ENCODE results near the gene GOLGA8A.
"Not testable (repeated sequence)": the region's sequence is repeated elsewhere in the genome, so short reads cannot be mapped to it uniquely, and the experiment has no call there.

The GOLGA8A gene

GRCh38 chr15:34436126-34436955 is 1.3 kb downstream of the GOLGA8A start:
- H3K27me3 ChIP-seq (ENCODE audit: insufficient read depth, low read depth) = no peaks in the 10 kb centered on the region
- H3K36me3 ChIP-seq (ENCODE audit: insufficient read depth) = no peaks in the 10 kb centered on the region
- no peak overlapping the region for H3K27ac ChIP-seq
- H3K4me2 ChIP-seq = no peak overlapping the region
- TF ChIP-seq, protein P1, sequence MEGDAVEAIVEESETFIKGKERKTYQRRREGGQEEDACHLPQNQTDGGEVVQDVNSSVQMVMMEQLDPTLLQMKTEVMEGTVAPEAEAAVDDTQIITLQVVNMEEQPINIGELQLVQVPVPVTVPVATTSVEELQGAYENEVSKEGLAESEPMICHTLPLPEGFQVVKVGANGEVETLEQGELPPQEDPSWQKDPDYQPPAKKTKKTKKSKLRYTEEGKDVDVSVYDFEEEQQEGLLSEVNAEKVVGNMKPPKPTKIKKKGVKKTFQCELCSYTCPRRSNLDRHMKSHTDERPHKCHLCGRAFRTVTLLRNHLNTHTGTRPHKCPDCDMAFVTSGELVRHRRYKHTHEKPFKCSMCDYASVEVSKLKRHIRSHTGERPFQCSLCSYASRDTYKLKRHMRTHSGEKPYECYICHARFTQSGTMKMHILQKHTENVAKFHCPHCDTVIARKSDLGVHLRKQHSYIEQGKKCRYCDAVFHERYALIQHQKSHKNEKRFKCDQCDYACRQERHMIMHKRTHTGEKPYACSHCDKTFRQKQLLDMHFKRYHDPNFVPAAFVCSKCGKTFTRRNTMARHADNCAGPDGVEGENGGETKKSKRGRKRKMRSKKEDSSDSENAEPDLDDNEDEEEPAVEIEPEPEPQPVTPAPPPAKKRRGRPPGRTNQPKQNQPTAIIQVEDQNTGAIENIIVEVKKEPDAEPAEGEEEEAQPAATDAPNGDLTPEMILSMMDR (conservative IDR thresholded peaks at IDR 0.05; ENCODE audit: low read depth, low read length) = no peak
- no peak overlapping the region for H3K9ac ChIP-seq
- H2AFZ ChIP-seq (ENCODE audit: low read depth) = no peak overlapping the region
- H3K4me1 ChIP-seq (ENCODE audit: low read depth, poor library complexity, severe bottlenecking) = no peaks in the 10 kb centered on the region
- H3K4me3 ChIP-seq (IDR thresholded peaks at IDR 0.05; ENCODE audit: insufficient read depth, low read depth, low read length) = no peak overlapping the region
- no peaks in the 10 kb centered on the region for H4K20me1 ChIP-seq (ENCODE audit: insufficient read depth)
- H3K79me2 ChIP-seq (ENCODE audit: insufficient read depth, low read depth) = no peaks in the 10 kb centered on the region

GRCh38 chr15:34435658-34436057 is 1.9 kb downstream of the GOLGA8A start:
- H3K27me3 ChIP-seq (ENCODE audit: insufficient read depth, low read depth) = no peaks in the 10 kb centered on the region
- TF ChIP-seq, protein P1 (conservative IDR thresholded peaks at IDR 0.05; ENCODE audit: low read depth, low read length) = no peak
- no peak overlapping the region for H3K9ac ChIP-seq
- H3K27ac ChIP-seq = no peak overlapping the region
- H3K79me2 ChIP-seq (ENCODE audit: insufficient read depth, low read depth) = no peaks in the 10 kb centered on the region
- no peak overlapping the region for H2AFZ ChIP-seq (ENCODE audit: low read depth)
- no peaks in the 10 kb centered on the region for H3K36me3 ChIP-seq (ENCODE audit: insufficient read depth)
- no peaks in the 10 kb centered on the region for H3K4me1 ChIP-seq (ENCODE audit: low read depth, poor library complexity, severe bottlenecking)
- H3K4me2 ChIP-seq = no peak overlapping the region
- no peaks in the 10 kb centered on the region for H4K20me1 ChIP-seq (ENCODE audit: insufficient read depth)
- H3K4me3 ChIP-seq (IDR thresholded peaks at IDR 0.05; ENCODE audit: insufficient read depth, low read depth, low read length) = no peak overlapping the region

DNA sequence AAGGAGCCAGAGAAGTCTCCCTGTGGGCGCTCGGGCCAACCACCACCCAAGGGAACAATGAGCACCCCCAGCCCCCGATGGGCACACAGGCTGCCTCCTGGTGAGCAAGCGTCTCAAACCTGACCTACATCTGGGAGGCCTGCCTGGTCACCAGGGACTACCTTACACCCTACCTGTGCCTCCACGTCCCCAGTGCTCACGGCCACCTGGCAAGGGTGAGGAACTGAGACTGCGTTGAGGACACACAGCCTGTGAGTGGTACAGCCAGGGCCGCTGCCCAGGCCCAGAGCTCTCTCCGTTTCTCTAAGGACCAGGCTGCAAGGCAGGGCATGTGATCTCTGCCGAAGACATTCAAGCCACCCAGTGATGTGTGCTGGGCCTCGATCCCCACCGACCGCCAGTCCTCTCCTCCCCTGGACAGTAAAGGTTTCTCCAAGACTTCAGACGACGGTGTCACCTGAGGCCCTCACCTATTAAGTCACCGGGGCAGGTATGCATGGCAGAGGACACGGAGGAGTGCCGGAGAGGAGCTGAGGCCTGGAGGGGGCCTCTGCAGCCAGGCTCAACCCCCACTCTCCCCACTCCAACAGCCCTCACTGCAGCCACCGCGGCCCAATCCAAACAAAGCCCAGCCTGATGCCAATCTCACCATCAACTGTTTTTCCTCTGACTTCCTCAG is 2.8 kb downstream of the GOLGA8A start:
- TF ChIP-seq, protein P1 (conservative IDR thresholded peaks at IDR 0.05; ENCODE audit: low read depth, low read length) = no peak
- Histone ChIP-seq H3K36me3 (ENCODE audit: insufficient read depth) (no peaks in the 10 kb centered on the region), H3K79me2 (ENCODE audit: insufficient read depth, low read depth) (no peaks in the 10 kb centered on the region)

DNA sequence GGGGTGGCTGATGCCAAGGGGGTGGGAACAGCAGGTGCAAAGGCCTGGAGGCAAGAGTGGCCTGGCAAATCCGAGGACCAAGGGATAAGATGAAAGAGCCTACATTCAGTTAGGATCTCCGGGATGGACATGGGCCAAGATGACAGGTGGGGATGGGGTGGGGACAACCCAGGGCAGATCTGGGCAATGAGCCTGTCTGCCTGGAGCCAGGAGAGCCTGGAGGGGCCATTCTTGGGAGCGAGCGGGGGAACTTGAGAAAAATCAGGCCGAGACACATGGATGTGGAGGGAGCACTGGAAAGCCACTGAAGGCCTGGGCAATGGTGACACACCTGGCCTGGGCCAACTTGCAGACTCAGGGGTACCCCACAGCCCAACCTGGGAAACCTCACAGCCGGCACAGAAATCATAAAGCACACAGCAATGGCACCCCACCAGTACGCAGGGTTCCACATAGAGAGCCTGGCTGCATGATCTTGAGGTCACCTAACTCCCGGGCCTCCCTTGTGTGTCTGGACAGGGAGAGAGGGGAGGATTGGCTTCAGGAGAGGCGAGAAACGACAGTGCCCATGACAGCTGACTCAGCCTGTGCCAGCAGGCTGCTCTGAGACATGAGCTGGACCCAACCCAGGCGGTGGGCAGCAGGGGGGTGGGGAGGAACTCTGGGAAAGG is 3.5 kb downstream of the GOLGA8A start:
- H3K27ac ChIP-seq; H3K4me3 ChIP-seq (IDR thresholded peaks at IDR 0.05; ENCODE audit: insufficient read depth, low read depth, low read length); H2AFZ ChIP-seq (ENCODE audit: low read depth); H4K20me1 ChIP-seq (ENCODE audit: insufficient read depth); H3K79me2 ChIP-seq (ENCODE audit: insufficient read depth, low read depth); H3K27me3 ChIP-seq (ENCODE audit: insufficient read depth, low read depth); H3K4me2 ChIP-seq; H3K4me1 ChIP-seq (ENCODE audit: low read depth, poor library complexity, severe bottlenecking); H3K36me3 ChIP-seq (ENCODE audit: insufficient read depth); H3K9ac ChIP-seq: not testable (repeated sequence)

More for the DNA sequence above, 2.8 kb downstream of the GOLGA8A start:
- Histone ChIP-seq H4K20me1 (ENCODE audit: insufficient read depth) (no peaks in the 10 kb centered on the region), H3K4me1 (ENCODE audit: low read depth, poor library complexity, severe bottlenecking) (no peaks in the 10 kb centered on the region), H3K4me3 (IDR thresholded peaks at IDR 0.05; ENCODE audit: insufficient read depth, low read depth, low read length) (no peak overlapping the region), H3K4me2 (no peak overlapping the region), H2AFZ (ENCODE audit: low read depth) (no peak overlapping the region), H3K9ac (no peak overlapping the region), H3K27ac (no peak overlapping the region), H3K27me3 (ENCODE audit: insufficient read depth, low read depth) (no peaks in the 10 kb centered on the region)

DNA sequence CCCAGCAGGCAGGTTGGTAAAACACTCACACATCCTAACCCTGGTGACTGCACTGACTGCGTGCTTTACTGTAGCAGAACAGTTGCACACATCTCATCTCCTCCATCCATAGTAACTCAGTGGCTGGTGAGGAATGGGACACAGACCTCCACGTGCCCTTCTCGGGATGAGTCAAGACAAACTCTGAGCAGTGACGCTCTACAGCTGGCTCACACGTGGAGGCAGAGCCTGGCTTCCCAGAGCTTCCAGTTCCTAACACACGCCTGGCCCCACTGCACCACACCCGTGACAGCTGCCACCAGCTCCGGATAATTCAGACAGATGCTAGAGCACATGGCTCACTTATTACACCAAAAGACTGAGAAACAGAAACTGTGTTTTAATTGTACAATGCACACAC is 7.0 kb downstream of the GOLGA8A start:
- not testable (repeated sequence) for H3K4me3 ChIP-seq (IDR thresholded peaks at IDR 0.05; ENCODE audit: insufficient read depth, low read depth, low read length); H3K4me1 ChIP-seq (ENCODE audit: low read depth, poor library complexity, severe bottlenecking); H2AFZ ChIP-seq (ENCODE audit: low read depth); H3K27ac ChIP-seq; H4K20me1 ChIP-seq (ENCODE audit: insufficient read depth); H3K27me3 ChIP-seq (ENCODE audit: insufficient read depth, low read depth); H3K9ac ChIP-seq; H3K4me2 ChIP-seq; H3K79me2 ChIP-seq (ENCODE audit: insufficient read depth, low read depth); H3K36me3 ChIP-seq (ENCODE audit: insufficient read depth)

GRCh38 chr15:34423425-34424090 is 14.1 kb downstream of the GOLGA8A start:
- not testable (repeated sequence) for H3K27me3 ChIP-seq (ENCODE audit: insufficient read depth, low read depth); H3K79me2 ChIP-seq (ENCODE audit: insufficient read depth, low read depth); H3K27ac ChIP-seq; H3K36me3 ChIP-seq (ENCODE audit: insufficient read depth); H4K20me1 ChIP-seq (ENCODE audit: insufficient read depth); H3K4me3 ChIP-seq (IDR thresholded peaks at IDR 0.05; ENCODE audit: insufficient read depth, low read depth, low read length); H3K4me2 ChIP-seq; H2AFZ ChIP-seq (ENCODE audit: low read depth); H3K4me1 ChIP-seq (ENCODE audit: low read depth, poor library complexity, severe bottlenecking); H3K9ac ChIP-seq

GRCh38 chr15:34420953-34421352 is 16.7 kb downstream of the GOLGA8A start:
- H3K9ac ChIP-seq; H3K36me3 ChIP-seq (ENCODE audit: insufficient read depth); H3K4me1 ChIP-seq (ENCODE audit: low read depth, poor library complexity, severe bottlenecking); H3K4me2 ChIP-seq; H3K4me3 ChIP-seq (IDR thresholded peaks at IDR 0.05; ENCODE audit: insufficient read depth, low read depth, low read length); H3K27me3 ChIP-seq (ENCODE audit: insufficient read depth, low read depth); H4K20me1 ChIP-seq (ENCODE audit: insufficient read depth); H2AFZ ChIP-seq (ENCODE audit: low read depth); H3K79me2 ChIP-seq (ENCODE audit: insufficient read depth, low read depth); H3K27ac ChIP-seq: not testable (repeated sequence)

Data from KMS-11 (cell line).